ENCODE results near the gene PRICKLE2.

- TF ChIP-seq CTCF (IDR thresholded peaks at IDR 0.05) (no peak), POLR2AphosphoS5 (IDR thresholded peaks at IDR 0.05) (no peak), EP300 (IDR thresholded peaks at IDR 0.05) (no peak), POLR2A (IDR thresholded peaks at IDR 0.05) (no peak)
These were observed 152.0 kb downstream of the PRICKLE2 start for GRCh38 chr3:64073158-64073761.

Measured in gastroesophageal sphincter (tissue), 3 donors.